GM12878 (cell line): ENCODE results near the gene WDR86. TPM values are rescaled to one million over a fixed set of nuclear protein-coding genes. Genes with fewer than 3 reads are reported as not detected.
A peak's percentile ranks its signal among the peaks of the same experiment; 100 is the strongest.

ENCODE experiments used
- ATF7 ChIP-seq: fragments of 450-650 bp; IDR thresholded peaks from 2 replicates; pipeline ENCODE4 v1.6.1; 2016; ENCODE audit warnings: low read depth, mild to moderate bottlenecking
- CBX5 ChIP-seq: sonication (generic); IDR thresholded peaks from 2 replicates; pipeline ENCODE4 v1.6.1; 2016; ENCODE audit warnings: low read depth, moderate library complexity, mild to moderate bottlenecking, inconsistent platforms
- CEBPB ChIP-seq, 2 experiments: fragments of 150-350 bp in 1 of 2; IDR thresholded peaks; 2 replicates each; pipeline ENCODE4 v1.6.1; 2012 to 2014; ENCODE audit warnings: low read depth in 2 of 2, low read length in 2 of 2, borderline replicate concordance in 1 of 2, inconsistent platforms in 1 of 2
- CHD1 ChIP-seq: IDR thresholded peaks from 2 replicates; pipeline ENCODE4 v1.6.1; 2012; ENCODE audit warnings: low read depth, low read length, improper control_type of control experiment
- CREB1 ChIP-seq: IDR thresholded peaks from 2 replicates; pipeline ENCODE4 v1.6.1; 2012; ENCODE audit warnings: low read depth, mild to moderate bottlenecking, inconsistent platforms
- CUX1 ChIP-seq: IDR thresholded peaks from 2 replicates; pipeline ENCODE4 v1.6.1; 2012; ENCODE audit warnings: improper control_type of control experiment, low read depth, low read length; ENCODE audit not compliant: insufficient replicate concordance
- EED ChIP-seq: sonication (generic); IDR thresholded peaks from 2 replicates; pipeline ENCODE4 v1.6.1; 2016; ENCODE audit warnings: antibody characterized with exemption, low read depth
- GATAD2B ChIP-seq: fragments of 450-650 bp; conservative IDR thresholded peaks from 2 replicates; pipeline ENCODE4 v1.6.1; 2017; ENCODE audit warnings: low read depth, mild to moderate bottlenecking, moderate library complexity
- HSF1 ChIP-seq: fragments of 150-350 bp; IDR thresholded peaks from 2 replicates; pipeline ENCODE4 v1.6.1; 2014; ENCODE audit warnings: mild to moderate bottlenecking, low read depth, low read length
- KAT2A ChIP-seq: conservative IDR thresholded peaks from 2 replicates; pipeline ENCODE4 v1.6.1; 2011; ENCODE audit warnings: low read depth, low read length; ENCODE audit not compliant: control insufficient read depth
- NBN ChIP-seq: fragments of 450-650 bp; IDR thresholded peaks from 2 replicates; pipeline ENCODE4 v1.6.1; 2016
- NR2C1 ChIP-seq: fragments of 450-650 bp; IDR thresholded peaks from 2 replicates; pipeline ENCODE4 v1.6.1; 2017; ENCODE audit warnings: antibody characterized with exemption, mild to moderate bottlenecking, moderate library complexity
- POLR2A ChIP-seq: IDR thresholded peaks from 2 replicates; pipeline ENCODE4 v1.6.1; 2011; ENCODE audit warnings: low read depth, mild to moderate bottlenecking, low read length
- POLR2AphosphoS2 ChIP-seq: IDR thresholded peaks from 2 replicates; pipeline ENCODE4 v1.6.1; 2011; ENCODE audit warnings: low read depth, mild to moderate bottlenecking, low read length, improper control_type of control experiment, moderate library complexity
- TARDBP ChIP-seq: IDR thresholded peaks from 2 replicates; pipeline ENCODE4 v1.6.1; 2016; ENCODE audit warnings: borderline replicate concordance
- TCF3 ChIP-seq: IDR thresholded peaks from 2 replicates; pipeline ENCODE4 v1.6.1; 2012; ENCODE audit warnings: low read depth, mild to moderate bottlenecking, low read length, borderline replicate concordance; ENCODE audit not compliant: insufficient read depth
- ZNF274 ChIP-seq: IDR thresholded peaks from one replicate; pipeline ENCODE4 v1.8.0; 2011; ENCODE audit not compliant: insufficient read length, insufficient read depth
- polyA plus RNA-seq, 11 experiments: library from polyadenylated mRNA; depleted of rRNA in 4 of 11; unstranded in 6 of 11; stranded (reverse) in 5 of 11; fragments of >200 nt; fragmentation: Nextera tagmentation in 4 of 11; fragmentation: Illumina TruSeq in 1 of 11; extraction: Ambion mirVana in 4 of 11; extraction: Trizol in 1 of 11; gene quantifications; 1 replicate in 1 of 11; 2 replicates in 10 of 11; pipeline versions ENCODE4 v1.2.1 to v1.2.3, GENCODE V29; 2011 to 2016; ENCODE audit warnings: inconsistent platforms in 2 of 11, missing spikeins in 2 of 11, low read depth in 1 of 11
- total RNA-seq, 4 experiments: library from RNA; depleted of rRNA in 3 of 4; stranded (reverse); fragments of >200 nt in 3 of 4; fragmentation: Illumina TruSeq in 1 of 4; extraction: Trizol in 1 of 4; gene quantifications; 2 replicates each; pipeline versions ENCODE4 v1.2.1 to v1.2.3, GENCODE V29; 2013 to 2021
- TF ChIP-seq, protein P1 (sequence below): fragments of 450-650 bp; IDR thresholded peaks from 2 replicates; pipeline ENCODE4 v1.6.1; 2016; ENCODE audit warnings: mild to moderate bottlenecking
- TF ChIP-seq, protein P2 (sequence below): fragments of 150-350 bp; IDR thresholded peaks from 2 replicates; pipeline ENCODE4 v1.6.1; 2016; ENCODE audit warnings: low read depth, low read length

The WDR86 gene
- total and polyA plus RNA-seq, 10 of the 15 experiments (the other 5 are each of a cell fraction or from before 2014, with no cell fraction given): 0.05 to 0.19 (median 0.15) TPM; not detected in 7

DNA sequence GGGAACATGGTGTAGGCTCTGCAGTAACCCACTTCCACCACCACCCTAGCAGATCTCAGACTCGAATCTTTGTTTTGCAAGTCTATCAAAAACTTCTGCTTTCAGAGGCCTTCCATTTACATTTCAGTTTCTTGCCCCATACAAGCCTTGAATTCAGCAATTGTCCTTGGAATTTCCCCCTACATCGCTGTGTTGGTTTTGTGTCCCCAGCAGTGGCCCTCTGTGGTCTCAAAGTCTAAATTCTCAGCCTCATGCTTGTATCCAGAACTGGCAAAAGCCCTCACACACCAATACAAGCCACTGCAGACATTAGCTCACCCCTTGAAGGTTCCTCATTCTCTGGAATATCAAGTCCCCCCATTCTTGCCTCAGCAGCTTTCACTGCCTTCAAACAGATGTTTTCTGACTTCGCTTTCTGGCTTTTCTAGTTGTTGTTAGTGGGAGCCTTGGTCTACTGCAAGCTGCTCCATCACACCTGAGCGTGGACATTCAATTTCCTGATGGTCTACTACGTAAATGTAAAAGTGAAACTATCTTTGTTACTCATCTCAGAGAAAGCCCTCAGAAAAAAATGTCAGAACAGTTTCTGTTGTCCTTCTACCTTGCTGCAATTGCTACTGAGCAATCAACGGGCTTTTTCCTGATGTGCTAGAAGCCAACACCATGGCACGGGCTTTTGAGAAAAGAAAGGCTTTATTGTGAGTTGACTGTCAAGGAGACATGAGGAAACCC, 70.0 kb downstream of the WDR86 start (continued):
- TF ChIP-seq CUX1 (no peak), POLR2A (no peak), CREB1 (0 out of 2 replicates have a peak, but pooled peaks have one; percentile 47), NR2C1 (no peak), KAT2A (no peak), EED (peak; percentile 41; the same call in 1 of the 2 replicates), CEBPB (IDR thresholded peaks at IDR 0.05; ENCODE audit: borderline replicate concordance in 1 of 2, low read depth in 2 of 2, low read length in 2 of 2) (no peak), TARDBP (no peak), CBX5 (peak; percentile 83; the same call in 1 of the 2 replicates), TCF3 (0 out of 2 replicates have a peak, but pooled peaks have one; percentile 6), ZNF274 (no peak), HSF1 (no peak), NBN (0 out of 2 replicates have a peak, but pooled peaks have one; percentile 44), CHD1 (no peak), POLR2AphosphoS2 (no peak), GATAD2B (no peak), ATF7 (no peak)
- TF ChIP-seq, protein P1, sequence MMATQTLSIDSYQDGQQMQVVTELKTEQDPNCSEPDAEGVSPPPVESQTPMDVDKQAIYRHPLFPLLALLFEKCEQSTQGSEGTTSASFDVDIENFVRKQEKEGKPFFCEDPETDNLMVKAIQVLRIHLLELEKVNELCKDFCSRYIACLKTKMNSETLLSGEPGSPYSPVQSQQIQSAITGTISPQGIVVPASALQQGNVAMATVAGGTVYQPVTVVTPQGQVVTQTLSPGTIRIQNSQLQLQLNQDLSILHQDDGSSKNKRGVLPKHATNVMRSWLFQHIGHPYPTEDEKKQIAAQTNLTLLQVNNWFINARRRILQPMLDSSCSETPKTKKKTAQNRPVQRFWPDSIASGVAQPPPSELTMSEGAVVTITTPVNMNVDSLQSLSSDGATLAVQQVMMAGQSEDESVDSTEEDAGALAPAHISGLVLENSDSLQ: 0 out of 2 replicates have a peak, but pooled peaks have one; percentile 3
- TF ChIP-seq, protein P2, sequence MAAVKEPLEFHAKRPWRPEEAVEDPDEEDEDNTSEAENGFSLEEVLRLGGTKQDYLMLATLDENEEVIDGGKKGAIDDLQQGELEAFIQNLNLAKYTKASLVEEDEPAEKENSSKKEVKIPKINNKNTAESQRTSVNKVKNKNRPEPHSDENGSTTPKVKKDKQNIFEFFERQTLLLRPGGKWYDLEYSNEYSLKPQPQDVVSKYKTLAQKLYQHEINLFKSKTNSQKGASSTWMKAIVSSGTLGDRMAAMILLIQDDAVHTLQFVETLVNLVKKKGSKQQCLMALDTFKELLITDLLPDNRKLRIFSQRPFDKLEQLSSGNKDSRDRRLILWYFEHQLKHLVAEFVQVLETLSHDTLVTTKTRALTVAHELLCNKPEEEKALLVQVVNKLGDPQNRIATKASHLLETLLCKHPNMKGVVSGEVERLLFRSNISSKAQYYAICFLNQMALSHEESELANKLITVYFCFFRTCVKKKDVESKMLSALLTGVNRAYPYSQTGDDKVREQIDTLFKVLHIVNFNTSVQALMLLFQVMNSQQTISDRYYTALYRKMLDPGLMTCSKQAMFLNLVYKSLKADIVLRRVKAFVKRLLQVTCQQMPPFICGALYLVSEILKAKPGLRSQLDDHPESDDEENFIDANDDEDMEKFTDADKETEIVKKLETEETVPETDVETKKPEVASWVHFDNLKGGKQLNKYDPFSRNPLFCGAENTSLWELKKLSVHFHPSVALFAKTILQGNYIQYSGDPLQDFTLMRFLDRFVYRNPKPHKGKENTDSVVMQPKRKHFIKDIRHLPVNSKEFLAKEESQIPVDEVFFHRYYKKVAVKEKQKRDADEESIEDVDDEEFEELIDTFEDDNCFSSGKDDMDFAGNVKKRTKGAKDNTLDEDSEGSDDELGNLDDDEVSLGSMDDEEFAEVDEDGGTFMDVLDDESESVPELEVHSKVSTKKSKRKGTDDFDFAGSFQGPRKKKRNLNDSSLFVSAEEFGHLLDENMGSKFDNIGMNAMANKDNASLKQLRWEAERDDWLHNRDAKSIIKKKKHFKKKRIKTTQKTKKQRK: no peak
